MV-4-11 (cell line): ENCODE data around the gene ACSF3.
"Not testable (repeated sequence)": the region's sequence is repeated elsewhere in the genome, so short reads cannot be mapped to it uniquely, and the experiment has no call there.

Source experiments
- DNase-seq: peaks from one replicate; lab custom pipeline; 2025; lab: John Stamatoyannopoulos, UW

The ACSF3 gene

GRCh38 chr16:89055894-89056555, 37.6 kb upstream of the ACSF3 start:
- no peak for DNase-seq

GRCh38 chr16:89056592-89056991, 37.1 kb upstream of the ACSF3 start:
- no peak for DNase-seq

GRCh38 chr16:89057738-89058137, 35.9 kb upstream of the ACSF3 start:
- peak; percentile 41 for DNase-seq

GRCh38 chr16:89058812-89059211, 34.8 kb upstream of the ACSF3 start:
- DNase-seq: no peak

GRCh38 chr16:89060207-89060794, 33.4 kb upstream of the ACSF3 start:
- peak; percentile 50 for DNase-seq

GRCh38 chr16:89061086-89061485, 32.6 kb upstream of the ACSF3 start:
- DNase-seq: no peak

- no peak for DNase-seq
Measured at GRCh38 chr16:89061590-89062380, 31.9 kb upstream of the ACSF3 start.

- DNase-seq: no peak
Measured at GRCh38 chr16:89062389-89063345, 31.0 kb upstream of the ACSF3 start.

GRCh38 chr16:89063768-89064320, 29.8 kb upstream of the ACSF3 start:
- no peak for DNase-seq

- DNase-seq: peak; percentile 13
Measured at GRCh38 chr16:89064606-89065457, 28.8 kb upstream of the ACSF3 start.

- DNase-seq: no peak
Measured at GRCh38 chr16:89065458-89065822, 28.2 kb upstream of the ACSF3 start.

GRCh38 chr16:89066721-89067120, 26.9 kb upstream of the ACSF3 start:
- DNase-seq: no peak

GRCh38 chr16:89067677-89068443, 25.8 kb upstream of the ACSF3 start:
- DNase-seq: no peak

- DNase-seq: not testable (repeated sequence)
Measured at GRCh38 chr16:89068814-89069616, 24.6 kb upstream of the ACSF3 start.

- no peak for DNase-seq
Measured at GRCh38 chr16:89069920-89070319, 23.7 kb upstream of the ACSF3 start.

- no peak for DNase-seq
Measured at GRCh38 chr16:89070590-89070989, 23.1 kb upstream of the ACSF3 start.

GRCh38 chr16:89071686-89072547, 21.7 kb upstream of the ACSF3 start:
- no peak for DNase-seq

- DNase-seq: no peak
Measured at GRCh38 chr16:89072548-89073130, 21.0 kb upstream of the ACSF3 start.
